ENCODE results near the gene MORF4L2.

Gene MORF4L2

GRCh38 chrX:103722505-103722904 is 36.0 kb upstream of the MORF4L2 start:
- H4K12ac ChIP-seq (ENCODE audit: low read depth, low read length), result no peak overlapping the region
- no peak overlapping the region for H3K18ac ChIP-seq (ENCODE audit: low read length)
- no peak overlapping the region for H2AFZ ChIP-seq (ENCODE audit: insufficient read depth, low read length, poor library complexity)
- no peaks in the 10 kb centered on the region for H3K9me3 ChIP-seq (ENCODE audit: insufficient read depth, low read depth, low read length)
- no peak overlapping the region for H2BK12ac ChIP-seq (ENCODE audit: low read length)
- H3K4me2 ChIP-seq (ENCODE audit: low read length), result no peak overlapping the region
- H3K14ac ChIP-seq (ENCODE audit: low read length), result no peak overlapping the region
- no peak overlapping the region for H2AK5ac ChIP-seq (ENCODE audit: low read length)
- H3K23ac ChIP-seq (ENCODE audit: low read length), result no peak overlapping the region
- no peak overlapping the region for H3K27ac ChIP-seq (ENCODE audit: low read depth, low read length)
- H3K79me2 ChIP-seq (ENCODE audit: control insufficient read depth, insufficient read depth, low read length, poor library complexity), result no peaks in the 10 kb centered on the region
- peaks cover 0 to under 1% of the 10 kb centered on the region in 2 experiments for H3K4me1 ChIP-seq (ENCODE audit: control insufficient read depth in 1 of 2, insufficient read depth in 2 of 2, low read length in 2 of 2)
- no peak overlapping the region for H4K91ac ChIP-seq (ENCODE audit: low read depth, low read length)
- no peak overlapping the region for H2BK5ac ChIP-seq (ENCODE audit: low read depth, low read length, poor library complexity)
- no peak overlapping the region for H3K4ac ChIP-seq (ENCODE audit: low read depth, low read length)
- no peak for DNase-seq
- H2BK120ac ChIP-seq (ENCODE audit: insufficient read depth, low read length, poor library complexity), result no peak overlapping the region
- no peak overlapping the region for H4K8ac ChIP-seq (ENCODE audit: low read depth, low read length)
- no CpG with 5 or more reads among the region's 3 CpGs for WGBS (ENCODE audit: extremely low coverage, insufficient coverage, insufficient read length)
- no peak overlapping the region for H3K9ac ChIP-seq (ENCODE audit: low read length)
- H3K4me3 ChIP-seq (ENCODE audit: low read depth, low read length), result no peak overlapping the region
- H3K27me3 ChIP-seq (ENCODE audit: insufficient read depth, low read length), result no peaks in the 10 kb centered on the region
- no peaks in the 10 kb centered on the region for H3K79me1 ChIP-seq (ENCODE audit: low read length)
- no peaks in the 10 kb centered on the region for H3K36me3 ChIP-seq (ENCODE audit: control insufficient read depth in 1 of 2, insufficient read depth in 2 of 2, low read length in 2 of 2)

DNA sequence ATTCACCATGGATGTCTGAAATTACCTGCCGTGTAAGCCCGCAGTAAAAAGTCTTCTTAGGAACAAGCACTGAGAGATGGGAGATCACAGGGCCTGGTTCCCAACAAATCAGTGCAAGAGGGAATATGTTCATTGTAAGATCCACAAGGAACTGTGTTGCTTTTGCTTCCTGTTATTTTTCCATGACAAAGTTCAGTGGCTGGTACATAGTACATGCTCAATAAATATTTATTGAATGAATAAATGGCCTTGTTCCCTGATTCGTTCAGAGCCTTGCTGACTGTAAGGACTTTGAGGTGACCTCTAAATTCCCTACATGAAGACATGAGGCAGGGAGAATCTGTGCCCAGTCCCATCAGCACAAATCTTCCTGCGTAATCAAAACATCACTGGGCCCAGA is 31.6 kb upstream of the MORF4L2 start:
- no peak overlapping the region for H2AFZ ChIP-seq (ENCODE audit: insufficient read depth, low read length, poor library complexity)
- no peak overlapping the region for H3K18ac ChIP-seq (ENCODE audit: low read length)
- H3K14ac ChIP-seq (ENCODE audit: low read length), result no peak overlapping the region
- no peak overlapping the region for H3K27ac ChIP-seq (ENCODE audit: low read depth, low read length)
- H3K23ac ChIP-seq (ENCODE audit: low read length), result no peak overlapping the region
- no peak overlapping the region for H2BK12ac ChIP-seq (ENCODE audit: low read length)
- DNase-seq, result no peak
- H4K12ac ChIP-seq (ENCODE audit: low read depth, low read length), result no peak overlapping the region
- no peak overlapping the region for H4K8ac ChIP-seq (ENCODE audit: low read depth, low read length)
- H3K4ac ChIP-seq (ENCODE audit: low read depth, low read length), result no peak overlapping the region
- no peak overlapping the region for H2BK120ac ChIP-seq (ENCODE audit: insufficient read depth, low read length, poor library complexity)
- H3K4me2 ChIP-seq (ENCODE audit: low read length), result no peak overlapping the region
- no peak overlapping the region for H3K9ac ChIP-seq (ENCODE audit: low read length)
- WGBS (ENCODE audit: extremely low coverage, insufficient coverage, insufficient read length), result no CpG with 5 or more reads among the region's 4 CpGs
- no peaks in the 10 kb centered on the region for H3K36me3 ChIP-seq (ENCODE audit: control insufficient read depth in 1 of 2, insufficient read depth in 2 of 2, low read length in 2 of 2)
- H3K79me1 ChIP-seq (ENCODE audit: low read length), result no peaks in the 10 kb centered on the region
- no peaks in the 10 kb centered on the region for H3K79me2 ChIP-seq (ENCODE audit: control insufficient read depth, insufficient read depth, low read length, poor library complexity)
- H3K9me3 ChIP-seq (ENCODE audit: insufficient read depth, low read depth, low read length), result no peaks in the 10 kb centered on the region
- H2AK5ac ChIP-seq (ENCODE audit: low read length), result no peak overlapping the region
- H4K91ac ChIP-seq (ENCODE audit: low read depth, low read length), result no peak overlapping the region
- H3K27me3 ChIP-seq (ENCODE audit: insufficient read depth, low read length), result no peaks in the 10 kb centered on the region
- H3K4me1 ChIP-seq (ENCODE audit: control insufficient read depth in 1 of 2, insufficient read depth in 2 of 2, low read length in 2 of 2), result peaks cover 0 to 4% of the 10 kb centered on the region in 2 experiments
- no peak overlapping the region for H2BK5ac ChIP-seq (ENCODE audit: low read depth, low read length, poor library complexity)
- H3K4me3 ChIP-seq (ENCODE audit: low read depth, low read length), result no peak overlapping the region

- H3K4me1 ChIP-seq (ENCODE audit: control insufficient read depth in 1 of 2, insufficient read depth in 2 of 2, low read length in 2 of 2), result peaks cover 0 to 4% of the 10 kb centered on the region in 2 experiments
- H3K4ac ChIP-seq (ENCODE audit: low read depth, low read length), result no peak overlapping the region
- H4K91ac ChIP-seq (ENCODE audit: low read depth, low read length), result no peak overlapping the region
- no peaks in the 10 kb centered on the region for H3K36me3 ChIP-seq (ENCODE audit: control insufficient read depth in 1 of 2, insufficient read depth in 2 of 2, low read length in 2 of 2)
- no CpG with 5 or more reads among the region's 2 CpGs for WGBS (ENCODE audit: extremely low coverage, insufficient coverage, insufficient read length)
- no peak overlapping the region for H3K18ac ChIP-seq (ENCODE audit: low read length)
- H2AFZ ChIP-seq (ENCODE audit: insufficient read depth, low read length, poor library complexity), result no peak overlapping the region
- no peak overlapping the region for H3K27ac ChIP-seq (ENCODE audit: low read depth, low read length)
- H3K4me3 ChIP-seq (ENCODE audit: low read depth, low read length), result no peak overlapping the region
- no peaks in the 10 kb centered on the region for H3K9me3 ChIP-seq (ENCODE audit: insufficient read depth, low read depth, low read length)
- DNase-seq, result peak in 1 of 2 donors; percentile 9
- H4K8ac ChIP-seq (ENCODE audit: low read depth, low read length), result no peak overlapping the region
- H3K14ac ChIP-seq (ENCODE audit: low read length), result no peak overlapping the region
- no peak overlapping the region for H3K23ac ChIP-seq (ENCODE audit: low read length)
- H3K4me2 ChIP-seq (ENCODE audit: low read length), result no peak overlapping the region
- no peak overlapping the region for H2BK5ac ChIP-seq (ENCODE audit: low read depth, low read length, poor library complexity)
- H3K79me1 ChIP-seq (ENCODE audit: low read length), result no peaks in the 10 kb centered on the region
- no peak overlapping the region for H2BK120ac ChIP-seq (ENCODE audit: insufficient read depth, low read length, poor library complexity)
- H3K79me2 ChIP-seq (ENCODE audit: control insufficient read depth, insufficient read depth, low read length, poor library complexity), result no peaks in the 10 kb centered on the region
- no peak overlapping the region for H4K12ac ChIP-seq (ENCODE audit: low read depth, low read length)
- no peak overlapping the region for H2AK5ac ChIP-seq (ENCODE audit: low read length)
- no peaks in the 10 kb centered on the region for H3K27me3 ChIP-seq (ENCODE audit: insufficient read depth, low read length)
- no peak overlapping the region for H3K9ac ChIP-seq (ENCODE audit: low read length)
- H2BK12ac ChIP-seq (ENCODE audit: low read length), result no peak overlapping the region
Observed at GRCh38 chrX:103716962-103717361, 30.5 kb upstream of the MORF4L2 start.

DNA sequence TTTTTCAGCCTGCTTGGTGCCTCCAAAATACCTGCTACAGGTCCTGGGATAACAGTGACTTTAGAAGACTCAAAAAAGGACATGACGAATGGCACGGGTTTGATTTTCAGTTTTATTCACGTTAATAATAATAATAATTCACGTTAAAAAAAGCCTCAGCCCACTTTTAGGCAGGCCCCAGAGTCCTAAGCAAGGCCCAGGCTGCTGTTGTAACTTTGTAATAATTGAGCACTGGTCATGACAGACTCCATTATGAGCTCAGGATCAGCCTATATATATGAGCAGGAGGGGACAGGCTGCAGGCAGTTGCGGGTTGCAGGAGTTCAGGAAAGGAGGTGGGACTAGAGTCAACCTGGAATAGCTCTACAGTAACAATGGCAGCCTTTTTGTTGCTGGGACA is 24.1 kb upstream of the MORF4L2 start, which contains the start of gene TMEM31:
Gene TMEM31, plus strand, starts transcription at position 301 of the 400 bp plus-strand sequence. CDS start 1,350 bp downstream, outside the sequence.
- Histone ChIP-seq H2BK120ac (ENCODE audit: insufficient read depth, low read length, poor library complexity) (no peak within 1 kb of the TSS), H3K23ac (ENCODE audit: low read length) (no peak within 1 kb of the TSS), H3K4ac (ENCODE audit: low read depth, low read length) (no peak within 1 kb of the TSS), H3K4me1 (ENCODE audit: control insufficient read depth in 1 of 2, insufficient read depth in 2 of 2, low read length in 2 of 2) (peaks cover 0 to 3% of the 10 kb centered on the region in 2 experiments), H3K4me3 (ENCODE audit: low read depth, low read length) (no peak within 1 kb of the TSS), H3K27ac (ENCODE audit: low read depth, low read length) (no peak within 1 kb of the TSS), H3K4me2 (ENCODE audit: low read length) (no peak within 1 kb of the TSS), H2BK5ac (ENCODE audit: low read depth, low read length, poor library complexity) (no peak within 1 kb of the TSS), H3K9ac (ENCODE audit: low read length) (no peak within 1 kb of the TSS), H3K18ac (ENCODE audit: low read length) (no peak within 1 kb of the TSS), H3K79me1 (ENCODE audit: low read length) (no peaks in the 10 kb centered on the region), H3K9me3 (ENCODE audit: insufficient read depth, low read depth, low read length) (no peaks in the 10 kb centered on the region), H3K79me2 (ENCODE audit: control insufficient read depth, insufficient read depth, low read length, poor library complexity) (no peaks in the 10 kb centered on the region), H4K8ac (ENCODE audit: low read depth, low read length) (no peak within 1 kb of the TSS), H3K27me3 (ENCODE audit: insufficient read depth, low read length) (no peaks in the 10 kb centered on the region), H4K12ac (ENCODE audit: low read depth, low read length) (no peak within 1 kb of the TSS), H2AFZ (ENCODE audit: insufficient read depth, low read length, poor library complexity) (no peak within 1 kb of the TSS), H2BK12ac (ENCODE audit: low read length) (no peak within 1 kb of the TSS), H3K14ac (ENCODE audit: low read length) (no peak within 1 kb of the TSS), H3K36me3 (ENCODE audit: control insufficient read depth in 1 of 2, insufficient read depth in 2 of 2, low read length in 2 of 2) (no peaks in the 10 kb centered on the region), H2AK5ac (ENCODE audit: low read length) (no peak within 1 kb of the TSS), H4K91ac (ENCODE audit: low read depth, low read length) (no peak within 1 kb of the TSS)
- WGBS (ENCODE audit: extremely low coverage, insufficient coverage, insufficient read length), result no CpG with 5 or more reads among the region's 5 CpGs
- peak in 1 of 2 donors; percentile 29 for DNase-seq
